SH-SY5Y (cell line): Measurements from ENCODE around the gene PIK3IP1.

ENCODE experiments used
- GATA2 ChIP-seq: IDR thresholded peaks from 2 replicates; pipeline ENCODE4 v1.6.1; 2011; ENCODE audit warnings: mild to moderate bottlenecking, low read depth, low read length
- GATA3 ChIP-seq: IDR thresholded peaks from 2 replicates; pipeline ENCODE4 v1.6.1; 2011; ENCODE audit warnings: low read depth, mild to moderate bottlenecking, low read length, moderate library complexity

- TF ChIP-seq GATA2 (no peak), GATA3 (no peak)
Measured at GRCh38 chr22:31272522-31273446, 19.5 kb downstream of the PIK3IP1 start.
